HG03442 (cell line): Measurements from ENCODE around the gene EPHB4.
"Not testable (repeated sequence)": the region's sequence is repeated elsewhere in the genome, so short reads cannot be mapped to it uniquely, and the experiment has no call there.

ENCODE experiments used
- ATAC-seq: cut with Tn5 transposase; IDR thresholded peaks from one replicate; pipeline ENCODE4 v1.9.1; 2021; ENCODE audit warnings: mild to moderate bottlenecking, moderate library complexity; ENCODE audit not compliant: unreplicated experiment

Gene EPHB4

DNA sequence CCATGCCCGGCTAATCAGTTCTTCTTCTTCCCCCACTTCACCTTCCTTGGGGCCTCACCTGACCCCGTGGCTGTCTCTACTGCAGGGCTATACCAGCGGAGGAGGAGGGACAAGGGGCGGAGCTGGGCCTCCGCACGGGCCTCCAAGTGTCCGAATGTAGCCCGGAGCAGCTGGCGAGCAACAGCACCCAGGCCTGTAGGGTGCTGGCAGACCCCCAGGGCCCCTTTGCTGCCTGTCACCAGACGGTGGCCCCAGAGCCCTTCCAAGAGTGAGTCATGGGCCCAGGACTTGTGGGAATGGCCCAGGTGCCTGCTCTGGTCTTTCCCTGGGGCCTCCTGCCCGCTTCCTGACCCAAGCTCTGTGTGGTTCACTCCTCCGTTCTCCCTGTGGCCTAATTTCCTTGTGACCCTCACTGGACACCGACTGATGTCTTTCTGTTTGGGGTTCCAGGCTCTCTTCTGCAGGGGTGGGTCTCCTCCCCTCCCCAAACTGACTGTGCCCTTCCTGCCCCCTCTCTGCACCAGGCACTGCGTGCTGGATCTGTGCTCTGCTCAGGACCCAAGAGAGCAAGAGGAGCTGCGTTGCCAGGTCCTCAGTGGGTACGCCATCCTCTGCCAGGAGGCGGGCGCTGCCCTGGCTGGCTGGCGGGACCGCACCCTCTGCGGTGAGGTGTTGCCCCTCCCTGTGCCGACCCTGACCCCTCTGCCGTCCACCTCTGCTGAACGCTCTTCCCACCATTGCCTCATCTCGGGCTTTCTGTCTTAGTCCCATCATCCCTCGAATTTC is 35.2 kb downstream of the EPHB4 start:
- no peak for ATAC-seq

DNA sequence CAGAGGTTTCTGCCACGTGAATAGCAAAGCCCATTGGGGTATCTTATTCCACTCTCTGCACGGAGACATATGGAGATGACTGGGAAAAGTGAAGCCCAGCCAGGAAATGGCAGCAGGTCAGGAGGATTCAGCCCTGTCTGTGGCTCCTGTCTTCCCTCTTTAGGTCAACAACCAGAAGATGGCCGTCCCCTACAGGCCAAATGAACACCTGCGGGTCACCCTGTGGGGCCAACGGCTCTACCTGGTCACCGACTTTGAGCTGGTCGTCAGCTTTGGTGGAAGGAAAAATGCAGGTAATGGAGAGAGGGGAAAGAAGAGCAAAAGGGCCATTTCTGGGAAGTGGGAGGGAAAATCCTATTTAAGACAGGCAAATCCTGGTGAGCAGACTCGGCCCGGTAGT is 38.3 kb downstream of the EPHB4 start:
- ATAC-seq = no peak

DNA sequence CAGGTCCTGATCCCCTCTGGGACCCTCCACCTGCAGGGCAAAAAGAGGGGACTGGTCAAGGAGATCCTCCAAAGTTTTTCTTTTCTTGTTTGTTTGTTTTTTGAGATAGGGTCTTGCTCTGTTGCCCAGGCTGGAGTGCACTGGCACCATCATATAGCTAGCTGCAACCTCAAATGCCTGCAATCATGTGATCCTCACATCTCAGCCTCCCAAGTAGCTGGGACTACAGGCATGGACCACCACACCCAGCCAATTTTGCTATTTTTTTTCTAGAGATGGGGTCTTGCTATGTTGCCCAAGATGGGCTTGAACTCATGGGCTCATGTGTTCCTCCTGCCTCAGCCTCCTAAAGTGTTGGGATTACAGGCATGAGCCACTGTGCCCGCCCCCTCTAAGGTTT is 41.0 kb downstream of the EPHB4 start:
- ATAC-seq = no peak

DNA sequence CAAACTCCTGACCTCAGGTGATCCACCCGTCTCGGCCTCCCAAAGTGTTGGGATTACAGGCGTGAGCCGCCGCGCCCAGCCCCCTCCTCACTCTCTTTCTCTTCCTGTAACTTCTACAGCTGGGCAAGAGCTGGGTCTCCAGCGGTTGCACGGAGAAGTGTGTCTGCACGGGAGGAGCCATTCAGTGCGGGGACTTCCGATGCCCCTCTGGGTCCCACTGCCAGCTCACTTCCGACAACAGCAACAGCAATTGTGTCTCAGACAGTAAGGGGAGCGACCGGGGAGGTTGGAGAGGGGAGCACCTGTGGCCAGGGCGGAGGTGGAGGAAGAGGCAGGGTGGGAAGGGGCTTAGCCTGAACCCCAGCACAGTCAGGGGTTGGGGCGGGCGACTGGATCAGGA is 41.4 kb downstream of the EPHB4 start:
- no peak for ATAC-seq

DNA sequence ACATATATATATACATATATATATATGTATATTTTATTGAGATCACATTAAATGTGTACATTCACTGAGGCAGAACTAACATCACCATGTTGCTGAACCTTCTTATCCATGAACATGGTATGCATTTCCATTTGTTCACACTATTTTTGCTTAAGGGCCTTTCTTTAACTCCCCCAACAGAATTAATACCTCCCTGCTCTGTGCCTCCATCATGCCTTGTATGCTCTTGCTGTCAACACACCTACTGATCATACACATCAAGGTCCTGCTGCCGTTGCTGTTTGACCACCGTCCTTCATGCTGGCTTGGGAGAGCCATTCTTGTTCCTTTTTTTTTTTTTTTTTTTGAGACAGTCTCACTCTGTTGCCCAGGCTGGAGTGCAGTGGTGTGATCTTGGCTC is 43.5 kb downstream of the EPHB4 start:
- ATAC-seq = no peak

DNA sequence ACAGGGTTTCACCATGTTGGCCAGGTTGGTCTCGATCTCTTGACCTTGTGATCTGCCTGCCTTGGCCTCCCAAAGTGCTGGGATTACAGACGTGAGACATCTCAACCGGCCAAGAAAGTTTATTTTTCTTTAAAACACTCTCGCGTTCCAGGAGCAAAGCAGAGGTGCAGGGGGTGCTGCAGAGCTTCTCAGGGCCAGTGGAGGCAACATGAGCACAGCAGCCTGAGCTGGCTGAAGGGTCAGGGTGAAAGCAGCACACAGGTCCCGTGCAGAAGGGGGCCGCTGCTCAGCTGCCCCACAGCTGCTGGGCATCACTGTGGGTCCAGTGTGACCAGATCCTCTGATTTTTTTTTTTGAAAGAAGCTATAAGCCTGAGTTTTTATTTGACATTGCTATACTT is 46.1 kb downstream of the EPHB4 start:
- ATAC-seq = no peak

DNA sequence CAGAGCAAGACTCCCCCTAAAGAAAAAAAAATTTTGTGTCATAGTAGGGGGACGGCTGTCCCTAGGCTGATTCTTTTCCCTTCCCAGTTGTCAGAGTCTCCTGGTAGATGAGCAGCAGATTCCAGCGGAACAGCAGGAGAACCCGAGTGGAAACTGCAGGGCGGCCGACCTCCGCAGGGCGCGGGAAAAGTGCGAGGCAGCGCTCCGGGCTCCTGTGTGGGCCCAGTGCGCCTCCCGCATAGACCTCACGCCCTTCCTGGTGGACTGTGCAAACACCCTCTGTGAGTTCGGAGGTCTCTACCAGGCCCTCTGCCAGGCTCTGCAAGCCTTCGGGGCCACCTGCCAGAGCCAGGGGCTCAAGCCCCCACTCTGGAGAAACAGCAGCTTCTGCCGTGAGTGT is 48.0 kb downstream of the EPHB4 start:
- no peak for ATAC-seq

DNA sequence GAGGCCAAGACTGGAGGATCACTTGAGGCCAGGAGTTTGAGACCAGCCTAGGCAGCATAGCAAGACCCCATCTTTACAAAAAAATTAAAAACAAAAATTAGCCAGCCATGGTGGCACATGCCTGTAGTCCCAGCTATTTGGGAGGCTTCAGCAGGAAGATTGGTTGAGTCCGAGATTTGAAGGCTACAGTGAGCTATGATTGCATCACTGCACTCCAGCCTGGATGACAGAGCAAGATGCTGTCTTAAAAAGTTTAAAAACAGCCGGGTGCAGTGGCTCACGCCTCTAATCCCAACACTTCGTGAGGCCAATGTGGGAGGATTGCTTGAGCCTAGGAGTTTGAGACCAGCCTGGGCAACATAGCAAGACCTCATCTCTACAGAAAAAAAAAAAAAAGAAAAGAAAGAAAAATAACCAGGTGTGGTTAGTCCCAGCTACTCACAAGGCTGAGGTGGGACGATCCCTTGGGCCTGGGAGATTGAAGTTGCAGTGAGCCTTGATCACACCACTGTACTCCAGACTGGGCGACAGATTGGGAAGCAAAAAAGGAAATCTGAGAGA is 49.2 kb downstream of the EPHB4 start:
- no peak for ATAC-seq

DNA sequence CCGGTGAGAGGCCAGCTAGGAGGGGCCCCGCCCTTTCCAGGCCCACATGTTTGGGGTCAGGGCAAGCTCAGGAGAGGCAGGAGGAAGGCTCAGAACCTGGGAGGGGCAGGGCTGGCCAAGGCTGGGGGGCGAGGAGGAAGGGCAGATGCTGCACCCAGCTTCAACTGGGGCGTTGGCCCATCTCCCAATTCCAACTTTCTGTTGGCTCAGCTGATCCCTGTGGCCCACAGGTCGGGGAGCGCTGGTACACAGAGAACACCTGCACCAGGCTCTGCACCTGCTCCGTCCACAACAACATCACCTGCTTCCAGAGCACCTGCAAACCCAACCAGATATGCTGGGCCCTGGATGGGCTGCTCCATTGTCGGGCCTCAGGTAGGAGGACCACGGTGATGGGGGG is 53.8 kb downstream of the EPHB4 start:
- no peak for ATAC-seq

DNA sequence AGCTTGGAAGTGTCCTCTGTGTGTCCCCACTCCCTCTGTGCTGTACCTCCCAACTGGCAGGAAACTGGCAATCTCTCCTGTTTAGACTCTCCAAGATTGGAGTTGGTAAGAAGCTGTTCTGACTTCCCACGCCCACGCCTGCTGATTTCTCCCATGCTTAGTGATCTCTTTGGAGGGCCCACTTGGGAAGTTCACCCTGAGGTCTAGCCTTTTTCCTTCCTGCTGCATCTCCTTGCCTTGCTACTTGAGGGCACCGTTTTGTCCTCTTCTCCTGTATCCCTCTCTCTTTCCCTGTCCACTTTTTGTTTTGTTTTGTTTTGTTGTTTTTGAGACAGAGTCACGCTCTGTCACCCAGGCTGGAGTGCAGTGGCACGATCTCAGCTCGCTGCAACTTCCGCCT is 58.5 kb downstream of the EPHB4 start:
- ATAC-seq = no peak

DNA sequence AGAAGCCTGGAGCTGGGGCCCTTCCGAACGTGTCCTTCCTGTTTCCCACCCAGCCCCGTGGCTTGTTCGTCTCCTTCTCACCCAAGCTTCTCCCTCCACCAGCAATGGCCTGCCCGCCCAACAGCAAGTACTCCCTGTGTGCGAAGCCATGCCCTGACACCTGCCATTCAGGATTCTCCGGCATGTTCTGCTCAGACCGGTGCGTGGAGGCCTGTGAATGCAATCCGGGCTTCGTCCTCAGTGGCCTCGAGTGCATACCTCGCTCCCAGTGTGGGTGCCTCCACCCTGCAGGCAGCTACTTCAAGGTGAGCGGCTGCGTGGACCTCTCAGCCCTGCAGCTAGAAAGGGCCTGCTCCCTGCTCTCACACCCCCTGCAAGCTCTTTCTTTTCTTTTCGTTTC is 62.1 kb downstream of the EPHB4 start:
- ATAC-seq = no peak

DNA sequence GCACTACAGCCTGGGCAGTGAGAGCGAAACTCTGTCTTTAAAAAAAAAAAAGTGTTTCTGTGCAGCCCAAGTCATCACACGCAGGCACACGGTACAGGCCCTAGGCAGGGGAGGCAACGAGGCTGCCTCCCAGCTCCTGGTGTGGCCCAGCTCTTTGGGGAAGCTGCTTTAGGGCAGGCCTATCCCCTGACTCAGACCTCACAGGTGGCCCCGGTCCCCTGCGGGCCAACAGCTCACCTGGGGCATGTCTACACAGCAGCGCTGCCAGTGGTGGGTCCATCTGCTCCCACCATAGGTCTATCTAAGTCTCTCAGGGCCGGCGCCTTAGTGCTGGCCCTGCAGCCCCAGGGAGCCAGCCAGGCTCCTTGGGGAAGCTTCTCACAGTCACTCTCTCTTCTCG is 62.5 kb downstream of the EPHB4 start:
- no peak for ATAC-seq

DNA sequence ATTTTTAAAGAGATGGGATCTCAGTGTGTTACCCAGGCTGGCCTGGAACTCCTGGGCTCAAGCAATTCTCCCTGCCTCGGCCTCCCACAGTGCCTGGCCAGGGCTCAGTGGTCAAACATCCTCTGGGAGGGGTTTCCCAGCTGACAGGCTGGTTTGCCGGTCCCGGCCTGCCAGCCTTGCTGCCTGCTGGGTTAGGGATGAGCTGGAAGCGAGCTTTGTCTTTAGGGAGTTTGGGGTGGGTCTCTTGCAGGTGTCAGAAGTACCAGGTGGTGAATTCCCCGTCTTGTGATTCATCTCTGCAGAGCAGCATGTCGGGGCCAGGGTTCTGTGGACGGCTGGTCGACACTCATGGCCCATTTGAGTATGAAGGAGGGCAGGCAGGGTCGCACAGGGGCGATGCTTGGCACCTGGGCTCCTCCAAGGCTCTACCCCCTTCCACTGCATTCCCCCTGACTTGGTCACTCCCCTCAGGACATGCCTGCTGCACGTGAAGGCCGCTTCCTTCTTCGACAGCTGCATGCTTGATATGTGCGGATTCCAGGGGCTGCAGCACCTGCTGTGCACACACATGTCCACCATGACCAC is 63.7 kb downstream of the EPHB4 start:
- ATAC-seq = no peak

DNA sequence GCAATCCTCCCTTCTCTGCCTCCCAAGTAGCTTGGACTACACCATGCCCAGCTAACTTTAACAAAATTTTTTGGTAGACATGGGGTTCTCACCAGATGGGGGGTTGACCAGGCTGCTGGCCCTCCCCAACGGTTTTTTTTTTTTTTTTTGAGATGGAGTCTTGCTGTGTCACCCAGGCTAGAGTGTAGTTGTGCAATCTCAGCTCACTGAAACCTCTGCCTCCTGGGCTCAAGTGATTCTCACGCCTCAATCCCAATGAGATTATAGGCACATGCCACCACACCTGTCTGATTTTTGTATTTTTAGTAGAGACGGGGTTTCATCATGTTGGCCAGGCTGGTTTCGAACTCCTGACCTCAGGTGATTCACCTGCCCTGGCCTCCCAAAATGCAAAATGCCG is 64.5 kb downstream of the EPHB4 start:
- not testable (repeated sequence) for ATAC-seq

DNA sequence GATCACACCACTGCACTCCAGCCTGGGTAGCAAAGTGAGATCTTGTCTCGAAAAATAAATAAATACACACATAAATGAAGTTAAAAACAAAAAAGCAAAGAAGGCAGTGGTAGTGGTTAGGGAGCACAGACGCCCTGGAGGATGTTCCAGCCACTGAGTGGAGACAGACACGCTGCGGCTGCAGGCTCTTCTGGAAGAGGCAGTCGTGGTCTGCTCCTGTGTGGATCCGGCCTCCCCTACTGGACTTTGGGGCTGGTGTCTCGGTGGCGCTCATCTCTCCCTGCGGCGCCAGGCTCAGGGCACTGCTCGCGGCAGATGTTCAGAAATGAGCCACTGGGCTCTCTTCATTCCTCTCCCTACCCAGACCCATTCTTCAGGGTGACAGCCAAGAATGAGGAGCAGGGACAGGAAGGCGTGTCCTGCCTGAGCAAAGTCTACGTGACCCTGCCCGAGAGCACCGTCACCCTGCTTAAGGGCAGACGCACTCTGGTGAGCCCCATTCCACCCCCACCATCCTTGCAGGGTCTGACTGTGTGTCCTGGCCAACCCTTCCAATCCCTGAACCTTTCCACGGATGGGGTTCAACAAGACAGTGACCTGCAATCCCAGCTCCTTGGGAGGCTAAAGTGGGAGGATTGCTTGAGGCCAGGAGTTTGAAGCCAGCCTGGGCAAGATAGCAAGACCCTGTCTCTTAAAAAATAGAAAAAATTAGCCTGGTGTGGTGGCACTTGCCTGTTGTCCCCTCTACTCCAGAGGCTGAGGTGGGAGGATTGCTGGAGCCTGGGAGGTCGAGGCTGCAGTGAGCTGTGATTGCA is 67.8 kb downstream of the EPHB4 start:
- no peak for ATAC-seq

DNA sequence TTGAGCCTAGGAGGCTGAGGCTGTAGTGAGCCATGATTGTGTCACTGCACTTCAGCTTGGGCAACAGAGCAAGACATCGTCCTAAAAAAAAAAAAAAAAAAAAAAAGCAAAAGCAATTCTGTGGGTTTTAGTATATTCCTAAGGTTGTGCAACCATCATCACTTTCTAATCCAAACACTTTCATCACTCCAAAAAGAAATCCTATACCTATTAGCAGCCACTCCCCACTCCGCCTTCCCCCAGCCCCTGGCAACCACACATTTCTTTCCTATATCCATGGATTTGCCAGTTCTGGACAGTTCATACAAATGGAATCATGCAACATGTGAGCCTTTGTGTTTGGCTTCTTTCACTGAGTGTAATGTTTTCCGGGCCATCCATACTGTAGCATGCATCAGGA is 73.6 kb downstream of the EPHB4 start:
- no peak for ATAC-seq

DNA sequence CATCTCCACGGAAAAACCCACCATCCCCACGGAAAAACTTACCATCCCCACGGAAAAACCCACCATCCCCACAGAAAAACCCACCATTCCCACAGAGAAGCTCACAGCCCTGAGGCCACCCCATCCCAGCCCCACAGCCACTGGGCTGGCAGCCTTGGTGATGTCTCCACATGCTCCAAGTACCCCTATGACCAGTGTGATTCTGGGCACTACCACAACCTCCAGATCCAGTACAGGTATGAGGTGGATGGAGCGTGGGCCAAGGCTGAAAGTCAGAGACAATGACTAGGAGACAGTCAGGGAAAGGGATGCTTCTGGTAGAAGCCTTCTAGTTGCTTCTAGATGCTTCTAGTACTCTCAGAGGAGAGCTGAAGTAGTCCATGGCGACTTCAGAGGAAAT is 74.3 kb downstream of the EPHB4 start:
- no peak for ATAC-seq
